NCI-H2171 (cell line): Measurements from ENCODE around the gene RFFL.
A peak's percentile ranks its signal among the peaks of the same experiment; 100 is the strongest.
"Not testable (repeated sequence)": the region's sequence is repeated elsewhere in the genome, so short reads cannot be mapped to it uniquely, and the experiment has no call there.

Source experiments
- DNase-seq: peaks from one replicate; lab custom pipeline; 2025; lab: John Stamatoyannopoulos, UW

Gene RFFL

GRCh38 chr17:35002876-35003551, 60.5 kb downstream of the RFFL start:
- no peak for DNase-seq

- DNase-seq = no peak
These were observed 62.0 kb downstream of the RFFL start for GRCh38 chr17:35001549-35001948.

GRCh38 chr17:35000965-35001364, 62.5 kb downstream of the RFFL start:
- not testable (repeated sequence) for DNase-seq

GRCh38 chr17:34999456-34999855, 64.1 kb downstream of the RFFL start:
- no peak for DNase-seq

GRCh38 chr17:34998205-34998604, 65.3 kb downstream of the RFFL start:
- DNase-seq = peak; percentile 5

- DNase-seq = peak; percentile 44
These were observed 66.1 kb downstream of the RFFL start for GRCh38 chr17:34997355-34997862.

GRCh38 chr17:34996422-34997285, 66.9 kb downstream of the RFFL start:
- peak; percentile 37 for DNase-seq

- no peak for DNase-seq
These were observed 70.5 kb downstream of the RFFL start for GRCh38 chr17:34993031-34993430.

GRCh38 chr17:34991606-34992005, 71.9 kb downstream of the RFFL start:
- DNase-seq = no peak

- peak; percentile 85 for DNase-seq
These were observed 72.6 kb downstream of the RFFL start for GRCh38 chr17:34990921-34991365.

GRCh38 chr17:34989473-34989872, 74.0 kb downstream of the RFFL start:
- no peak for DNase-seq

- DNase-seq = no peak
These were observed 74.9 kb downstream of the RFFL start for GRCh38 chr17:34988644-34989043.

- no peak for DNase-seq
These were observed 76.3 kb downstream of the RFFL start for GRCh38 chr17:34987232-34987631.

- no peak for DNase-seq
These were observed 81.8 kb downstream of the RFFL start for GRCh38 chr17:34981538-34982241.

- peak; percentile 83 for DNase-seq
These were observed 82.6 kb downstream of the RFFL start for GRCh38 chr17:34980681-34981537.

- DNase-seq = peak; percentile 89
These were observed 83.2 kb downstream of the RFFL start, which contains the start of gene LIG3 for GRCh38 chr17:34980353-34980680. TSS of gene LIG3 (plus strand) at chr17:34980512. CDS start at chr17:34983006, 2,494 bp downstream.

- no peak for DNase-seq
These were observed 83.7 kb downstream of the RFFL start for GRCh38 chr17:34979650-34980352.

GRCh38 chr17:34979153-34979552, 84.4 kb downstream of the RFFL start:
- no peak for DNase-seq

- DNase-seq = no peak
These were observed 88.4 kb downstream of the RFFL start for GRCh38 chr17:34974794-34975785.

GRCh38 chr17:34974179-34974578, 89.3 kb downstream of the RFFL start:
- no peak for DNase-seq
